BLaER1 treated with 17β-estradiol and CSF1 and Interleukin-3, amounts not matched to agents 10 nM and 100 nM (cell line): ENCODE measurements around the gene ANTKMT.

Experiments
- H3K27ac ChIP-seq, 11 experiments: shearing (Covaris generic); formaldehyde crosslinking; 2 replicates each; pipeline ENCODE4 v1.8.1; 2022
- H3K27me3 ChIP-seq, 11 experiments: shearing (Covaris generic); formaldehyde crosslinking; 2 replicates each; pipeline ENCODE4 v1.8.1; 2022
- H3K36me3 ChIP-seq, 11 experiments: shearing (Covaris generic); formaldehyde crosslinking; 2 replicates each; pipeline ENCODE4 v1.8.1; 2022
- H3K4me1 ChIP-seq, 10 experiments: shearing (Covaris generic); formaldehyde crosslinking; 2 replicates each; pipeline ENCODE4 v1.8.1; 2022
- H3K4me2 ChIP-seq, 11 experiments: shearing (Covaris generic); formaldehyde crosslinking; 2 replicates each; pipeline ENCODE4 v1.8.1; 2022
- H3K4me3 ChIP-seq, 10 experiments: shearing (Covaris generic); formaldehyde crosslinking; 2 replicates each; pipeline ENCODE4 v1.8.1; 2022
- H3K9ac ChIP-seq, 11 experiments: shearing (Covaris generic); formaldehyde crosslinking; 2 replicates each; pipeline ENCODE4 v1.8.1; 2022
- H3K9me3 ChIP-seq, 11 experiments: shearing (Covaris generic); formaldehyde crosslinking; replicated peaks in 1 of 11; 2 replicates each; pipeline ENCODE4 v1.8.1; 2022
- H4K20me1 ChIP-seq, 11 experiments: shearing (Covaris generic); formaldehyde crosslinking; 2 replicates each; pipeline ENCODE4 v1.8.1; 2022
- Cebpa-rat ChIP-seq, 11 experiments: shearing (Covaris generic); IDR thresholded peaks; 2 replicates each; pipeline ENCODE4 v1.8.1; 2022

The ANTKMT gene

DNA sequence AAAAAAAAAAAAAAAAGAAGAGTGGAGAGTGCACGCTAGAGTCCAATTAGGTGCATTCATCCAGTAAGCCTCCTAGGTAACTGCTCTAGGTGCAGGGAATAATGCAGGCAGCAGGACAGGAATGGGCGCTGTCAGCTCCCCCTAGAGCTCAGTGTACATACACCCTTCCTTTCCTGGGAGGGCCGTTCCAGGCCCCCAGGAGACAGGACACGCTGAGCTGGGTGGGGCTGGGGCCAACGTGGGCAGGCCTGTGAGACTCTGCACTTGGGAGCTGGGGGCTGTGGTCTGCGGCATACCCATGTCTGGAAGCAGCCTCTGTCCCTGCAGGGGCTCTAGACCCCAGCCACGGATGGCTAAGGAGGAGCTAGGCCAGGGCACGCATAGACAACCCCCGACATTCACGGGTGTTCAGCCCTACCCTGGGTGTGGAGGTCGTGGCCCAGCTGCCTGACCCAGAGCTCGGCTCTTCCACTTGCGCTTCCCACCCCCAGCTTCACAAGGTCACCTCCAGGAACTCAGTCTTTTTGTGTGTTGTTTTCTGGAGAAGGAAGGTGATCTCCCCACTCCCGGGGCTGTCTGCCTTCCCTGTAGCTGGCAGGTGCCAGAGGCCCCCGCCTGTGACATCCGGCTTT, 1.0 kb upstream of the ANTKMT start:
- 0 out of 22 replicates have a peak, but pooled peaks cover 0 to 6% (median 0%) of the 10 kb centered on the region in 11 experiments for H3K36me3 ChIP-seq
- H3K27me3 ChIP-seq, result peaks cover 16 to 61% (median 22%) of the 10 kb centered on the region in 11 experiments
- no peaks in the 10 kb centered on the region for H3K9me3 ChIP-seq
- H3K4me3 ChIP-seq, result peak overlapping the region; percentile 67 to 80 (median 73)
- peaks cover 32 to 95% (median 73%) of the 10 kb centered on the region in 11 experiments; a peak in 21 of 22 replicates for H4K20me1 ChIP-seq
- H3K27ac ChIP-seq, result peak overlapping the region in 9 of 11 experiments; percentile 67 to 86 (median 79); a peak in 16 of 22 replicates
- peaks cover 68 to 97% (median 95%) of the 10 kb centered on the region in 10 experiments for H3K4me1 ChIP-seq
- peak overlapping the region; percentile 73 to 87 (median 81); a peak in 21 of 22 replicates for H3K9ac ChIP-seq
- TF ChIP-seq Cebpa-rat (IDR thresholded peaks at IDR 0.05), result no peak
- H3K4me2 ChIP-seq, result peak overlapping the region; percentile 96 to 100 (median 100)

DNA sequence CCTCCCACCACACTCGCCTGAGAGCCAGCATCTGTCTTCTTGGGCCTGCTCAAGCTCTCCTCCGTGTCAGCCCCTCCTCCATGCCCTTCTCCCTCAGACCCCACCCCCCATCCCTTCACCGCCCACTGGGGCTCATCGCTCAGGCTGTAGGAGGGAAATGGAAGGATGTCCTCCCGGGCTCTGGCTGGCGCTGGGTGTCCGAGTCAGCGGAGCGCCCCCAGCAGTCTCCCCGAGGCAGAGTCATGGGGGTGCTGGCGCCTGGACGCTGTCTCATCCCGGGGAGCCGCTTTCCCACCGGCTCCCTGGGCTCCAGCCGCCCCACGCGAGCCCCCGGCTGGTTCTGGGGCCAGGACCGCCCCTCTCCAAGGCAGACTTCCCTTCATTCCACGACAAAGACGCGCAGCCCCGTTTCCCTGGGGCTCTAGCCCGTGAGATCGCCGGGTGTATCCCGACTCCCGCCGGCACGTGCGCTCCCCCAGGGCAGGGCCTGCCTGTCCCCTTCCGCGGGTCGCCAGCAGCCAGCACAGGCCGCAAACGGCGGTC, 428 bp upstream of the ANTKMT start:
- Histone ChIP-seq H3K36me3 (0 out of 22 replicates have a peak, but pooled peaks cover 0 to 6% (median 0%) of the 10 kb centered on the region in 11 experiments), H3K4me2 (peak overlapping the region; percentile 96 to 100 (median 100)), H4K20me1 (peaks cover 32 to 96% (median 77%) of the 10 kb centered on the region in 11 experiments; a peak in 21 of 22 replicates), H3K27ac (peak overlapping the region; percentile 20 to 86 (median 79); a peak in 21 of 22 replicates), H3K4me1 (peaks cover 64 to 99% (median 96%) of the 10 kb centered on the region in 10 experiments), H3K4me3 (peak overlapping the region; percentile 67 to 80 (median 73)), H3K27me3 (peaks cover 11 to 61% (median 17%) of the 10 kb centered on the region in 11 experiments), H3K9me3 (no peaks in the 10 kb centered on the region), H3K9ac (peak overlapping the region; percentile 73 to 87 (median 81))
- TF ChIP-seq Cebpa-rat (IDR thresholded peaks at IDR 0.05), result no peak

DNA sequence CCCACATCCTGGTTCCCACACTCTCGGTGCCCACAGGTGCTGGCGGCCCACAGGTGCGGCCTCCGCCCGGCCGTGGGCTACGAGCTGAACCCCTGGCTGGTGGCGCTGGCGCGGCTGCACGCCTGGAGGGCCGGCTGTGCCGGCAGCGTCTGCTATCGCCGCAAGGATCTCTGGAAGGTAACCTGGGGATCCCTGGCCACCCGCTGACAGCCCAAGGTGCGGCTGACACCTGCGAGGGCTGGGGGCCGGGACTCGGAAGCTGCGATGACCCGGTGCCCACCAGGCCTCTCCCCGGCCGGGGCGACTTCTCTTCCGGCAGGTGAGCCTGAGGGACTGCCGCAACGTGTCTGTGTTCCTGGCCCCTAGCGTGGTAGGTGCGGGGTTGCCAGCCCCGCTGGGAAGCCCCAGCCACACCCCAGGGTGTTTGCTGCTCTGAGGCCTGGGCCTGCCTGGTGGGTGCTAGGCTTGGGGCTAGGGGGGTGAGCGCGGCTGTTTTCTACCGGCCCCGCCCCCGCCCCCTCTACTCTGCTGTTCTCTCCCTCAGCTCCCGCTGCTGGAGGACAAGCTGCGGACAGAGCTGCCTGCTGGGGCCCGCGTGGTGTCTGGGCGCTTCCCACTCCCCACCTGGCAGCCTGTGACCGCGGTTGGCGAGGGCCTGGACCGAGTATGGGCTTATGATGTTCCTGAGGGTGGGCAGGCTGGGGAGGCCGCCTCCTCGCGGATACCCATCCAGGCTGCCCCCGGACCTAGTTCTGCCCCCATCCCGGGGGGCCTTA, 1.0 kb downstream of the ANTKMT start:
- H3K4me3 ChIP-seq, result peak overlapping the region; percentile 67 to 80 (median 73)
- H3K27ac ChIP-seq, result peak overlapping the region in 6 of 11 experiments; percentile 79 to 86 (median 83); a peak in 9 of 22 replicates
- H3K4me1 ChIP-seq, result peaks cover 56 to 97% (median 94%) of the 10 kb centered on the region in 10 experiments
- no peaks in the 10 kb centered on the region for H3K9me3 ChIP-seq
- 0 out of 22 replicates have a peak, but pooled peaks cover 0 to 6% (median 0%) of the 10 kb centered on the region in 11 experiments for H3K36me3 ChIP-seq
- H3K27me3 ChIP-seq, result peaks cover 0 to 58% (median 2%) of the 10 kb centered on the region in 11 experiments; a peak in 13 of 22 replicates
- TF ChIP-seq Cebpa-rat (IDR thresholded peaks at IDR 0.05), result no peak
- H4K20me1 ChIP-seq, result peaks cover 32 to 93% (median 72%) of the 10 kb centered on the region in 11 experiments; a peak in 21 of 22 replicates
- peak overlapping the region; percentile 96 to 100 (median 100) for H3K4me2 ChIP-seq
- H3K9ac ChIP-seq, result peak overlapping the region; percentile 73 to 87 (median 81); a peak in 20 of 22 replicates

DNA sequence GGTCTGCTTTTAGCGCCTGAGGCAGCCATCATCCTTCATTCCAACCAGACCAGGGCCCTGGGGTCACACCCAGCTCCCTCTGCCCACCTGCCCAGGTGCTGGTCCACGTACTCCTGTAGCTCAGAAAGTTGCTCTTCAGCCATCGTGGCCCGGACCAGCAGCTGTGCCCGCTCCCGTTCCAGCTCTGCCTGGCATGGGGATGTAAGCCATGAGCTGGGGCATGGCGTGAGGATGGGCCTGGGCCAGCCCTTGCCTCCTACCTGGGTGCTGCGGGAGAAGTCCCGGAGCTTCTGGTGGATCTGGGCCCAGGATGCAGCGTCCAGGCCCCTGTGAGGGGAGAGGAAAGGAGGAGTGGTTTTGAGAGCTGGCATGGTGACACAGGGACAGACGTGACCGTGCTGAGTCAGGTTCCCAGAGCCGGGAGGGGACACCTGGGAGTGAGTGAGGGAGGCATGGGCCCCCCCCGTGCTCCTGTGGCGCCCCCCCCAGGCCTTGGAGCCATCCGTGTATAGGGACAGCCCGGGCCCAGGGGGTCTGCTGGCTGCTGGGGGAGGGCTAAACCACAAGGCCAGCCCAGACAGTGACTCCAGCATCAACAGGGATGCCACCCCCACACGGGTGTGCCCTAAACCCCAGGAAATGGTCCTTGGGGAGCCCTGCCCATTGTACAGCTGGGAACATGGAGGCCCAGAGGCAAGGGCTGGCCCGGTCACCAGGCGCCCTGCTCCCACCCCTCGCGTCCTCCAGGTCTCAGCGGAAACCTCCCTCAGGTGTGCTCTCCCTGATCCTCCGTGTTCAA, 2.1 kb downstream of the ANTKMT start:
- Histone ChIP-seq H3K9ac (peak overlapping the region in 4 of 11 experiments; percentile 19 to 48 (median 30); a peak in 6 of 22 replicates), H3K9me3 (no peaks in the 10 kb centered on the region), H3K27ac (no peak overlapping the region), H3K27me3 (peaks cover 0 to 48% (median 0%) of the 10 kb centered on the region in 11 experiments; a peak in 7 of 22 replicates), H3K4me2 (peak overlapping the region; percentile 28 to 100 (median 100); a peak in 21 of 22 replicates), H3K4me1 (peaks cover 49 to 94% (median 90%) of the 10 kb centered on the region in 10 experiments), H3K36me3 (0 out of 22 replicates have a peak, but pooled peaks cover 0 to 6% (median 0%) of the 10 kb centered on the region in 11 experiments), H3K4me3 (no peak overlapping the region), H4K20me1 (peaks cover 32 to 83% (median 67%) of the 10 kb centered on the region in 11 experiments; a peak in 21 of 22 replicates)
- TF ChIP-seq Cebpa-rat (IDR thresholded peaks at IDR 0.05), result no peak

DNA sequence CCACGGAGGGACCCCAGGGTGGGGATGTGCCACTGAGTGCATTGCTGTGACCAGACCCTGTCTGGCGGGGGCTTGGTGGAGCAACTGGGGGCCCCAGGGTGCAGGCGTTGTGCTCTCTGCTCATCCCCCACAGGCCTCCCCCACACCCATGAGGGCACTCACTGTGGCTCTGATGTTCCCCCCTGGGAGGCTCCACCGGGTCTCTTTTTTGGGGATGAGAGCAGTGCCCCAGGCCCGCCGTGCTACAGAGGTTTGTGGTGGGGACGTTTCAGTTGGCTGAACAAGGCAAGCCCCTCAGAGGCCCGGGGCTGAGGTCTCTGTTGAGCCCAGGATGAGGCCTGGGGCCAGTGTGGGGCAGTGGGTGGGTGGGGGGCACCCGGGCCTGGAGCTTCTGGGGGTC, 2.7 kb downstream of the ANTKMT start:
- Histone ChIP-seq H3K27ac (no peak overlapping the region), H3K4me1 (peaks cover 49 to 91% (median 88%) of the 10 kb centered on the region in 10 experiments), H3K4me2 (peak overlapping the region; percentile 28 to 100 (median 100); a peak in 19 of 22 replicates), H3K4me3 (no peak overlapping the region), H3K36me3 (0 out of 22 replicates have a peak, but pooled peaks cover 0 to 6% (median 0%) of the 10 kb centered on the region in 11 experiments), H3K9ac (peak overlapping the region in 4 of 11 experiments; percentile 19 to 48 (median 30); a peak in 7 of 22 replicates), H4K20me1 (peaks cover 32 to 76% (median 63%) of the 10 kb centered on the region in 11 experiments; a peak in 21 of 22 replicates), H3K27me3 (peaks cover 0 to 42% (median 0%) of the 10 kb centered on the region in 11 experiments; a peak in 7 of 22 replicates), H3K9me3 (no peaks in the 10 kb centered on the region)
- no peak for TF ChIP-seq Cebpa-rat (IDR thresholded peaks at IDR 0.05)

DNA sequence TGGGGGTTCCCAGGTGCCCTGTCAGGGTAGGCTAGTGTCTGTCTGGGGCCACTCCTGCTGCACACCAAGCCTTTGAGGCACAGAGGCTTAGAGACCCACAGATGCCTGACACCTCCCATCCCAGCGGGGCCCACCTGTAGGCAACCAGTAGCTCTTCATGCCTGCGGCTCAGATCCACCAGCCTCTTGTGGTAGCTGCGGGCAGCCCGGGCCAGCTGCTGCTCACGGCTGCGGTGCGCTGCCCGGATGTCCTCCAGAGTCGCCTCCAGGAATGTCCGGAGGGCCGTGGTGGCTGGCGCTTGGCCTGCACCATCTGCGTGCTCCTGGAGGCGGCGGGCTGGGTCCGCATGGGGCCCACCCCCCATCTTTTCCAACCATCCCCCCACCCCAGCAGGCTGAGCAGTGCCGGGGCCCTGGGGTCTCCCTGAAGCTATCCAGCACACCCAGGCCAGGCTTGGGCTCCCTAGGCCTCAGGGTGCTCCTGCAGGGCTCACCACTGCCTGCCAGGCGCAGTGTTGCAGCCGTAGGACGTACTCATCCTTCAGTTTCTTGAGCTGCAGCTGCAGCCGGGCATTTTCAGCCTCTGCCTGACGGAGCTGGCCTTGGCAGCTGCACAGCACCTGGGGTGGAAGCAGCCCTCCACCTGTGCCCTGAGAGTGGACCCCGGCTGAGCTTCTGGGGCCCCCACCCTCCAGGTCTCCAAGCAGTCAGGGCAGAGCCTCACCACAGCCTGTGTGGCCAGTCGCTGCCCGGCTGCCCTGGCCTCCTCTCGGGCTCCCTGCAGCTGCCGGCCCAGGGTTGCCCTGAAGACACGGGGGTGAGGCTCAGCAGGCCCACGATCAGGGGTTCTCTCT, 3.5 kb downstream of the ANTKMT start:
- peaks cover 0 to 6% (median 2%) of the 10 kb centered on the region in 11 experiments; a peak in 2 of 22 replicates for H3K36me3 ChIP-seq
- peak overlapping the region in 10 of 11 experiments; percentile 52 to 100 (median 100); a peak in 18 of 22 replicates for H3K4me2 ChIP-seq
- no peak overlapping the region for H3K27ac ChIP-seq
- no peaks in the 10 kb centered on the region for H3K9me3 ChIP-seq
- peaks cover 42 to 89% (median 86%) of the 10 kb centered on the region in 10 experiments for H3K4me1 ChIP-seq
- peak overlapping the region in 3 of 11 experiments; percentile 25 to 48 (median 35); a peak in 6 of 22 replicates for H3K9ac ChIP-seq
- H4K20me1 ChIP-seq, result peaks cover 37 to 74% (median 61%) of the 10 kb centered on the region in 11 experiments; a peak in 21 of 22 replicates
- TF ChIP-seq Cebpa-rat (IDR thresholded peaks at IDR 0.05), result no peak
- peaks cover 0 to 42% (median 0%) of the 10 kb centered on the region in 11 experiments; a peak in 7 of 22 replicates for H3K27me3 ChIP-seq
- H3K4me3 ChIP-seq, result peak overlapping the region in 1 of 10 experiments; percentile 22; a peak in 1 of 20 replicates

DNA sequence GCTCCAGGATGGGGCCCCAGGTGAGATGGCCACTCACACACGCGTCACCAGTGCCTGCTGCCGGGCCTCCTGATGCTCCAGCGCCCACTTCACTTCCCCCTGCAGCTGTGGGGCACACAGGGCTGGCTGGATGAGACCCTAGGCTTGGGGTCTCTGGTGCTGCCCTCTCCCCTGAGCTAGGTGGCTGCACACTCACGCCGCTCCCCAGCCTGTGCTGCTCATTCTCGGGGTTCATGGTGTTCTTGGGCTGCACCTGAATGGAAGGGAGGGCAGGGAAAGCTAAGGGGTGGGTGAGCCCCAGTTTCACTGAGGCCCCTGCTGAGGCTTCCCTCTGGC, 4.1 kb downstream of the ANTKMT start:
- Histone ChIP-seq H3K9me3 (no peaks in the 10 kb centered on the region), H3K36me3 (peaks cover 2 to 11% (median 8%) of the 10 kb centered on the region in 11 experiments; a peak in 13 of 22 replicates), H3K4me2 (peak overlapping the region in 9 of 11 experiments; percentile 52 to 100 (median 100); a peak in 17 of 22 replicates), H4K20me1 (peaks cover 43 to 75% (median 65%) of the 10 kb centered on the region in 11 experiments; a peak in 21 of 22 replicates), H3K4me3 (no peak overlapping the region; a peak in 1 of 20 replicates), H3K27me3 (peaks cover 0 to 42% (median 0%) of the 10 kb centered on the region in 11 experiments; a peak in 7 of 22 replicates), H3K9ac (peak overlapping the region in 2 of 11 experiments; percentile 11 to 48; a peak in 1 of 22 replicates), H3K4me1 (peaks cover 36 to 85% (median 81%) of the 10 kb centered on the region in 10 experiments), H3K27ac (no peak overlapping the region)
- TF ChIP-seq Cebpa-rat (IDR thresholded peaks at IDR 0.05), result no peak
